Measurements from ENCODE around the gene EP300.

- TF ChIP-seq CTCF (IDR thresholded peaks at IDR 0.05) (no peak), EZH2 (IDR thresholded peaks at IDR 0.05) (no peak)
Measured at GRCh38 chr22:41099036-41099435, 6.6 kb downstream of the EP300 start.

Measured in neural progenitor cell (in vitro differentiated cells).